ENCODE results near the gene DENND1A. TPM values are rescaled to one million over a fixed set of nuclear protein-coding genes. Genes with fewer than 3 reads are reported as not detected.

The DENND1A gene
- total and polyA plus RNA-seq, 4 donors: 7.9 to 22.0 (median 13.9) TPM

GRCh38 chr9:123713282-123713681, 216.6 kb downstream of the DENND1A start:
- H3K9ac ChIP-seq (ENCODE audit: low read depth in 1 of 2, low read length in 2 of 2): no peak overlapping the region
- TF ChIP-seq SP1 (IDR thresholded peaks at IDR 0.05) (no peak), ZBTB33 (IDR thresholded peaks at IDR 0.05) (no peak), NR2F2 (IDR thresholded peaks at IDR 0.05) (no peak), EGR1 (IDR thresholded peaks at IDR 0.05; ENCODE audit: low read depth in 2 of 2) (no peak)
- H3K27ac ChIP-seq (ENCODE audit: low read depth in 1 of 2, low read length in 2 of 2): no peak overlapping the region
- no peaks in the 10 kb centered on the region for H3K27me3 ChIP-seq (ENCODE audit: control insufficient read depth in 4 of 4, insufficient read depth in 4 of 4, low read length in 3 of 4)
- H3K4me3 ChIP-seq (ENCODE audit: low read depth in 1 of 3, low read length in 3 of 3): no peak overlapping the region
- no peak for DNase-seq (ENCODE audit: low spot score)
- H3K36me3 ChIP-seq (ENCODE audit: control insufficient read depth in 4 of 4, insufficient read depth in 3 of 4, low read depth in 1 of 4, low read length in 3 of 4): no peaks in the 10 kb centered on the region
- H3K4me1 ChIP-seq (ENCODE audit: control insufficient read depth in 4 of 4, insufficient read depth in 4 of 4, low read length in 3 of 4): no peaks in the 10 kb centered on the region
- WGBS: 95% methylated on average over 2 of the region's 2 CpGs
- no peaks in the 10 kb centered on the region for H3K9me3 ChIP-seq (ENCODE audit: control insufficient read depth in 4 of 4, low read length in 3 of 4)

GRCh38 chr9:123712399-123712798, 217.5 kb downstream of the DENND1A start:
- Histone ChIP-seq H3K27ac (ENCODE audit: low read depth in 1 of 2, low read length in 2 of 2) (no peak overlapping the region), H3K9ac (ENCODE audit: low read depth in 1 of 2, low read length in 2 of 2) (no peak overlapping the region), H3K27me3 (ENCODE audit: control insufficient read depth in 4 of 4, insufficient read depth in 4 of 4, low read length in 3 of 4) (no peaks in the 10 kb centered on the region), H3K9me3 (ENCODE audit: control insufficient read depth in 4 of 4, low read length in 3 of 4) (no peaks in the 10 kb centered on the region), H3K4me3 (ENCODE audit: low read depth in 1 of 3, low read length in 3 of 3) (no peak overlapping the region), H3K4me1 (ENCODE audit: control insufficient read depth in 4 of 4, insufficient read depth in 4 of 4, low read length in 3 of 4) (no peaks in the 10 kb centered on the region), H3K36me3 (ENCODE audit: control insufficient read depth in 4 of 4, insufficient read depth in 3 of 4, low read depth in 1 of 4, low read length in 3 of 4) (no peaks in the 10 kb centered on the region)
- WGBS: 96% methylated on average over 1 of the region's 1 CpG
- TF ChIP-seq REST (IDR thresholded peaks at IDR 0.05) (no peak), GABPA (IDR thresholded peaks at IDR 0.05 in 1 of 2, conservative IDR thresholded peaks at IDR 0.05 in 1 of 2) (no peak), SP1 (IDR thresholded peaks at IDR 0.05) (no peak), CTCF (IDR thresholded peaks at IDR 0.05; ENCODE audit: low read depth, low read length, missing input control) (no peak), RAD21 (IDR thresholded peaks at IDR 0.05) (no peak)
- DNase-seq (ENCODE audit: low spot score): no peak

GRCh38 chr9:123710299-123710698, 219.6 kb downstream of the DENND1A start:
- H3K9ac ChIP-seq (ENCODE audit: low read depth in 1 of 2, low read length in 2 of 2): no peak overlapping the region
- H3K4me1 ChIP-seq (ENCODE audit: control insufficient read depth in 4 of 4, insufficient read depth in 4 of 4, low read length in 3 of 4): no peaks in the 10 kb centered on the region
- DNase-seq (ENCODE audit: low spot score): no peak
- H3K27ac ChIP-seq (ENCODE audit: low read depth in 1 of 2, low read length in 2 of 2): no peak overlapping the region
- no peaks in the 10 kb centered on the region for H3K27me3 ChIP-seq (ENCODE audit: control insufficient read depth in 4 of 4, insufficient read depth in 4 of 4, low read length in 3 of 4)
- no peaks in the 10 kb centered on the region for H3K9me3 ChIP-seq (ENCODE audit: control insufficient read depth in 4 of 4, low read length in 3 of 4)
- WGBS: 92% methylated on average over 1 of the region's 1 CpG
- H3K36me3 ChIP-seq (ENCODE audit: control insufficient read depth in 4 of 4, insufficient read depth in 3 of 4, low read depth in 1 of 4, low read length in 3 of 4): no peaks in the 10 kb centered on the region
- H3K4me3 ChIP-seq (ENCODE audit: low read depth in 1 of 3, low read length in 3 of 3): no peak overlapping the region
- TF ChIP-seq ZBTB33 (IDR thresholded peaks at IDR 0.05): no peak
- TF ChIP-seq FOXA2 (IDR thresholded peaks at IDR 0.05): no peak
- TF ChIP-seq EGR1 (IDR thresholded peaks at IDR 0.05; ENCODE audit: low read depth in 2 of 2): no peak
- TF ChIP-seq FOXA1 (IDR thresholded peaks at IDR 0.05): no peak
- no peak for TF ChIP-seq GABPA (IDR thresholded peaks at IDR 0.05 in 1 of 2, conservative IDR thresholded peaks at IDR 0.05 in 1 of 2)
- no peak for TF ChIP-seq TAF1 (conservative IDR thresholded peaks at IDR 0.05)
- no peak for TF ChIP-seq CTCF (IDR thresholded peaks at IDR 0.05; ENCODE audit: low read depth, low read length, missing input control)
- TF ChIP-seq, protein P1, sequence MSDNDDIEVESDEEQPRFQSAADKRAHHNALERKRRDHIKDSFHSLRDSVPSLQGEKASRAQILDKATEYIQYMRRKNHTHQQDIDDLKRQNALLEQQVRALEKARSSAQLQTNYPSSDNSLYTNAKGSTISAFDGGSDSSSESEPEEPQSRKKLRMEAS (IDR thresholded peaks at IDR 0.05): no peak
- TF ChIP-seq, protein P2, sequence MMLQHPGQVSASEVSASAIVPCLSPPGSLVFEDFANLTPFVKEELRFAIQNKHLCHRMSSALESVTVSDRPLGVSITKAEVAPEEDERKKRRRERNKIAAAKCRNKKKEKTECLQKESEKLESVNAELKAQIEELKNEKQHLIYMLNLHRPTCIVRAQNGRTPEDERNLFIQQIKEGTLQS (IDR thresholded peaks at IDR 0.05): no peak
- no peak for TF ChIP-seq JUND (IDR thresholded peaks at IDR 0.05)
- TF ChIP-seq RXRA (IDR thresholded peaks at IDR 0.05): no peak
